ENCODE data around the gene CNOT8.
"Not testable (repeated sequence)": the region's sequence is repeated elsewhere in the genome, so short reads cannot be mapped to it uniquely, and the experiment has no call there.

Gene CNOT8
- total RNA-seq = 141 reads per million, percentile 88 among the genes with 10 or more reads in this experiment

DNA sequence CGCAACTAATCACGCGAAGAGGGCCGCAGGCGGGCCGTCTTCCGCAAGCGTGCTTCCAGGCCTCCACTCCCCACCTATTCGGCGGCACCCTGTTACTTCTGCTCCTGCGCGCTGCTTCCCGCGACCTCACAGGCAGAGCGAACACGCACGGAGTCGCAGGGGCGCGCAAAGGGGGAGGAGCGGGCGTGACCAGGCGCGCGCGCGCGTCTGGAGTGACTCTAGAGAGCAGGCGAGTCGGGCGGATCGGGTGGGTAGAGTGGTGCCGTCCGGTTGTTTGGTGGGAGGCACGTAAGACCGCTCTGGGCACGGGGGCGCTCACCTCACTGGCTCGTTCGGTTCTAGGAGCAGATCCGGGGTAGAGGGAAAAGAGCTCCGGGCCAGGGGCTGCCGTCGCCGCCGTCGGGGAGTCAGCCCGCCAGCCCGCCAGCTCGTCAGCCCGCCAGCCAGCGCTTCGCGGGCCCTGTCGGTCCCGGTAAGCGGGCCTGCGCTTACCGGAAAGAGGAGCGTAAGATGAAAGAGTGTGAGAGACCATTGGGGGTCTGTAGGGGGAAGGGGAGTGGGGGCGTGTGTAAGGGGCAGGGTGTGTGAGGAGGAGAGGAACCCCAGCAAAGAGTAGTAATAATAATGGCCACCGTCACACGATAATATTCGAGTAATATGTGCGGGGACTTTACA, at the start of gene CNOT8:
TSS of gene CNOT8 (plus strand) at position 331 of the 675 bp plus-strand sequence. CDS start 4,652 bp downstream, outside the sequence.
- peak; percentile 96 for DNase-seq

DNA sequence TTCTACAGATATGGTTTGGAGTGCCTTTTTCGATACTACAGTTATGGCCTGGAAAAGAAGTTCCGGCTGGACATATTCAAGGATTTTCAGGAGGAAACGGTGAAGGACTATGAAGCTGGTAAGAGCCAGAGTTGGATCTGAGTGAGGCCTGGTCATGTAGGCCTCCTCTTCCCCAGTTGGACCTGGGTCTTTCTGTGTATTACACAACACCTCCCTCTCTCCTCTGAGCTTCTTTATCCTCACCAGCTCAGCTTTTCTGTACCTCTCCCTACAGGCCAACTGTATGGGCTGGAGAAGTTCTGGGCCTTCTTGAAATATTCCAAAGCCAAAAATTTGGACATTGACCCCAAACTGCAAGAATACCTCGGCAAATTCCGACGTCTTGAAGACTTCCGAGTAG, 47.2 kb upstream of the CNOT8 start:
- no peak for DNase-seq

DNA sequence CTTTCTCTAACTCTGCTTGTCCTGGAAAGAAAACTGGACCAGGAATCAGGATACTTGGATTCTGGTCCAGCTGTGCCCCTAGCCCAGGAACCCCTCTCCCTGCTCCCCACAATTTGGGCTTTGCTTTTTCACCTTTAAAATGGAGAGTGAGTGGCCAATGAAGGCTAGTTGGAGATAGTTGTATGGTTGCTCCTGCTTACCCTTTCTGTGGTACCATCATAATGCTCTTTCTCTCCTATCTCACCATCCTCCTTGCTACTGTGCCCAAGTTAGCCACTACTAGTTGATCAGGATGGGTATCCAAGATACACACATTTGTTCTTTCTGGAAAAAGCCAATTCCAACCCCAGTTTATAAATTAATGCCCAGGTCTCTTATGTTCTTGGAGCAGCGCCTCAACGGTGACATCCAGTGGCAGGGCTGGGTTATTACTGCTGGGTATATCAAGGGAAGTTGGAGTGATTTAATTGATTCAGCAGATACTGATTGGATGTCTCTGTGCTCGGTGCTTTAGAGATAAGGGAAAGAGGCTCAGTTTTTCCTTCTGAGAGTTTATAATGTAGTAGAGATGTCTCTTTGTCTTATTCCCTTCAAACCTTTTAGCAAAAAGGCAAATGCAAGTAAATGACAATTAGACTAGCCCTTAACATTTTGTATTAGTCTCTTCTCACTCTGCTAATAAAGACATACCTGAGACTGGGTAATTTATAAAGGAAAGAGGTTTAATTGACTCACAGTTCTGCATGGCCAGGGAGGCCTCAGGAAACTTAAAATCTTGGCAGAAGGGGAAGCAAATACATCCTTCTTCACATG, 46.6 kb upstream of the CNOT8 start:
- DNase-seq = peak; percentile 55

DNA sequence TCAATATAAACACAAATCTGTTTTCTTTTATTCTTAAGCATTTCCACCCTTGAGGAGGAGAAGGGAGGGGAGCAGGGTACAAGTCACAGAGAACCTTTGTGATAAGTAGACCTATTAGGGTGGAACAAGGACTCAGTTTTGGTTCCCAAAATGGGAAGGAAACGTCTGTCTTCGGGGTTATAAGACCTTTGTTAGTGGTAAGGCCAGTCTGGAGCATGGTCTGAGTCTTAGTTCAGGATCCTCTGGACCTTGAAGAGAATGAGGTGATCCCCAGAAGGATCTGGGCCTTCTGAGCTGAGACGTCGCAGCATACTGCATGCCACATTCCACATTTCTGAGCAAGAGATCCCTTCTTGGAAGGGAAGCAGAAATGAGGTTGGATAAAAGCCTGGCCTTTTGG, 45.3 kb upstream of the CNOT8 start:
- no peak for DNase-seq

DNA sequence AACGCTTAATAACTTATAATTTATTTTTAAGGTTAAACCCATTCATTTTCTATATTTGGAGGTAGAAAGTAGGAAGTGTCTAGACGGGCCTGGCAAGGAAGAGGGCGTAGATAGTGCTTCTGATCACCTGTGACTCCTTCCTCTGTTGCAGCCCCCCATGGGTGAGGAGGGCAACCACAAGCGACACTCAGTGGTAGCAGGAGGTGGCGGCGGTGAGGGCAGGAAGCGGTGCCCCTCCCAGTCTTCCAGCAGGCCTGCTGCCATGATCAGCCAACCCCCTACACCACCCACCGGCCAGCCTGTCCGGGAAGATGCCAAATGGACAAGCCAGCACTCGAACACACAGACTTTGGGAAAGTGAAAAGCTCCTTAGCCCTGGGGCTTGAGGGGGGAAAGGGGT, 44.7 kb upstream of the CNOT8 start:
- peak; percentile 6 for DNase-seq

DNA sequence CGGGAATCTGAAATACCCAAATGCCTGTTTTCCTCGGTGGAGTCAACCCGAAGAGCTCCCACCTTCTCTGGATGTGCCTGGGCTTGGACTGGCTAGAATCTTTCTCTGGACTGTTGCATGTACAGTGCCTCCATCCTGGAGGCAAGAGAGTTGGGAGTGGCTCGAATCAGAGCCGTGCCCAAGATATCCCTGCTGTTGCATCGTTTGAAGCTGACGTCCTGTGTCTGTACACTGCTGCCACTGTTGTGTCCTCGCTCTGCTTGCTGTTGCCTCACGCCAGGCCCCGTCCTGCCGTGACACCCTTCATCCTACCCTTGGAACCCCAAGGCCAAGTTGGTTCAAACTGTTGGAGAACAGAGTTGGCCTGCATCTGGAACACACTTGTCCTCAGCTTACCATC, 43.4 kb upstream of the CNOT8 start:
- no peak for DNase-seq

DNA sequence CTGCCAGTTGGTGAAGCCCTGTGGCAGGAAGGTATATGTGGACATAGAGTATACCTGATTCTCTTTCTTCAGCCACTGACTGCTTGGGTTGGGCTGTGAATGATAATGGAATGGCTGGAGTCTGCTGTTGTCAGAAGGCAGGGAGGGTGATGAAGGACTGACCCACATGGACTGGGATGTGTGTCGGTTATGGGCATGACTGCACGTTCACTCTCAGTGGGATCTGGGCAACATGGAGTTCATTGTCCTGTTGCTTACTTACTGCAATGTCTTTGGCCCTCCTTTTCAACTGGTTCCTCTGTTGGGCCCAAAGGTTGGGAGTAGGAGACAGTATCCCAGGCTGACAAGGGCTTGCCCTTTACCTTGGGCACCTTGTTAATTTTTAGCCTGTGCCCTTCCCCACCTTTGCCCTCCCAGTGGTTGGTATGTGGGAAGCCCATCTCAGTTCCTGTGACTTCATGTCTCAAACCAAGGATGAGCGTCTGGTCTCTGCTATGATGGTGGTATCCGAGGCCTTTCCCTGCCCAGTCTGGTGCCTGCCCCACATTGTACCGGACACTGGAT, 42.7 kb upstream of the CNOT8 start:
- DNase-seq = no peak

DNA sequence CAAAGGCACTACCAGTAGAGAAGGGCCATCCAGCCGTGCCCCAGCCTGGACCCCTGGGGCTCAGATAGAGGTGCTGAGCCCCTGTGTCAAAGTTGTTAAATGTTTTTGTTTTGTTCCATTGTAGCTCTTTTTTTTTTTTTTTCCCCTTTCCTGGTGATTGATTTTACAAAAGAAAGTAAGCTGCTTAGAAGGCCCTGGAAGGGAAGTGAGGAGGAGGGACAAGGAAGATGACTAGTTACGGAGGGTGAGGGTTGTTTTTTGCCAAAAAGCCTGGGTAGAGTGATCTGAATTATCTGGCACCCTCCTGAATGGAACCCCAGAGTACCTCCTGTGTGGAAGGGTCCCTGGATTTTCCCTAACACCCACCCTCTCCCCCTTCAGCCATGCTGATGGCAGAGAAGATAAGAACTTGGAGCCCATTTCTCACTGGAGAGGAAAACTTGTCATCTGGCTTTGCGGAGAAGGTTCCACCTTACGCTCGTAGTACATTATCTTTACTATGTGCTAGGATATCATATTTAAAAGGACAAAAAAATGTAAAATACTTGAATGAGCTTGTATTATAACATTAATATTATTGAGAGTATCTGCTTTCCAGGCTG, 41.4 kb upstream of the CNOT8 start:
- DNase-seq = no peak

DNA sequence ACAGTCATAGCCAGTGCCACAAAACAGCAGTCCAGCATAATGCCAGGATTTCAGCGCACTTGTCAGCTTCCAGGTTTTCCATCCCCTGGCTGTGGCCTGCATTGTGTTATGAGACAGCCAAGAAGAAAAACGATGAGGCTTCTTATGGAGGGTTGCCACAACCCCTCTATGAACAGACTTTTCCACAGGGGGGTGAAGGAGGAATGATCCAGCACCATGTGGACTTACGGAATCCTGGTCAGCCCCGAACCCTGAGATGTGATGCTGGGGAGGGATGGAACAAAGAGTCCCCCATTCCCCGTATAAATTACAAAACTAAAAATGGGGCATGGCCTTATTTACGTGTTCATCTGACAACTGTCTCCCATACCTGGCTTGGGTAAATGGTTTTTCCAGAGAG, 40.6 kb upstream of the CNOT8 start:
- no peak for DNase-seq

DNA sequence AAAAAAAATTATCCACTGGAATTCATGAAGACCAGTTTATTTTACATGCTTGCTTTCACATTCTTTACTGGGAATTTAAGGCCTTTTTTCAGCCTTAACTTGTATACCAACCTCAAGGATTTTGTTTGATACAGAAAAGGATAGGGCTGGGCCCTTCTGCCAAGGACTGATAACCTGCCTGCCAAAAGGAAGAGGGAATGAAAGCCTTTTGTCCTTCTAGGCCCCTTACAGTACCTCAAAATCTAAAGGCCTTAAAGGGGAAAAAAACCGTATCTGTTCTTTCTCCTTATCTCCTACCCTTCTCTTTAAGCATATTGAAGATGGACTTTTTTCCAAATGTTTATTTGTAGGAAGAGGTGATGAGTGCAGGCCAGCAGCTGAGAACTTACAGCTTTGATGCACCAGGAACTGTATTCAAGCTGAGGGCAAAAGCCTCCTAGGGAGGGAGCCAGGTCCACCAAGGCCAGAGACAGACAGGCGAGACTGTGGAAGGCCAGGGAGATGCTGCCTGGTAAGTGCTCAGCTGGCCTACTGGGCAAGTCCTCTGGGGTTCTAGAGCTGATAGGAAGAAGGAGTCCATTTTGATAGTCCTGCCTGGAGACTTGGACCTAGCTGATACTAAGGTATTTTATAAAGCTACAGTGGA, 39.8 kb upstream of the CNOT8 start:
- DNase-seq = no peak

DNA sequence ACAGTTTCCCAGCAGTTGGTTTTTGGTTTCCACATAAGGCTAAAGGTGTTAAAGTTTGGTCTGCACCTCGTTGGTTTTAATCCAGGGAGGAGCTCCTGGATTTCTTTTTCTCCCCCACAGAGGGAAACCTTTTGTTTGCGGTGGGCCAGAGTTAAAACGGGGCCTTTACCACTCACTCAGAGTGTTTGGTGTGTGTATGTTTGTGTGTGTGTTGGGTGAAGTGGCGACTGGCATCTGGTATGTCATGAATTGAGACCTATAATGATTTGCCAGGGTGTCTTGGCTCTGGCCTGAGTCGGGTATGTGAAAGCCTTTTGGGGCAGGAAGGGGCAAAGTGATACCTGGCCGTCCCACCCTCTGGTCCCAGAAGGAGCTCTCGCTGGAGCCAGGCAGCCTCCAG, 38.9 kb upstream of the CNOT8 start:
- DNase-seq = no peak

DNA sequence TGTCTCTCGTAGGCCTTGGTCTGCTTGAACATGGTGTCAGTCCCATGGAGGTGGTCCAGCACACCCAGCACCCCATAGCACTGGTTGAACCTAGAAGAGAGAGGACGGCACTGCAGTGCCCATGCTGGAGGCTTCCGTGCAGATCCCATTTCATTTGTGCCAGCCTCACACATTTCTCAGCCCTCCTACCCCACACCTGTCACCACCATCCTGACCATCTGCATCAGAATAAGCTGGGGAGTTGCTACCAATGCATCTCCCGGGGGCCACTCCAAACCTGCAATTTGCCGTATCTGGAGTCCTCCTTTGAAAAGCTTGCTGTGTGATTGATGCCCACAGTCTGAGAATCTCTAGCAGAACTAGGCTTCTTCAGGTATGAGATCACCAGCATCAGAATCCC, 38.0 kb upstream of the CNOT8 start:
- no peak for DNase-seq

DNA sequence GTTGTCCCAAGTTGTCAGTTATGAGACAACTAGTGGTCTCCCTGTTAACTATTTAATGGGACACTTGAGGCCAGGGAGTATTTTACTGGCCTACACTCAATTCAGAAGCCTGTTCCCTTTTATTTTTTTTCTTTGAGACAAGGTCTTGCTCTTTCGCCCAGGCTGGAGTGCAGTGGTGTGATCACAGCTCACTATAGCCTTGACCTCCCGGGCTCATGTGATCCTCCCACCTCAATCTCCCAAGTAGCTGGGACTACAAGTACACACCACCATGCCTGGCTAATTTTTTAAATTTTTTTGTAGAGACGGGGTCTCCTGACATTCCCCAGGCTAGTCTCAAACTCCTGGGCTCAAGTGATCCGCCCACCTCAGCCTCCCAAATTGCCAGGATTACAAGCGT, 35.5 kb upstream of the CNOT8 start:
- not testable (repeated sequence) for DNase-seq

DNA sequence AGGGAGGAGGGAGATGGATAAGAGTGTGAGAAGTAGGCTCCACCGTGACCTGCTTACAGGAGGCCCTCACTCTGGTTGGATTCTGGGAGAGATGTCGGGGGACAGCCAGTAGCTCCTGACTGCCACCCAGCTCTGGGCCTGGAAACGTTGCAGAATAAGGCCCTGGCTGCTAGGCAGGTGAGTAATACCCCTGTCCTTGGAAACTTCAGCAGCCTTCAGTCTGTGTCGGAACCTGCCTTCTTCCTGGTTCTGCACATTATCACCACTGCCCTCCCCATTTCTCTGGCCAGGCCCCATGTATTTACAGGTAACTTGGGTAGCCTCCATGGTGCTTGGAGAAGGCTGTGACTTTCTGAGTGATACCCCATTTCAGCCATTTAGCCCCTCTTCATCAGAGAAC, 34.8 kb upstream of the CNOT8 start:
- DNase-seq = no peak

DNA sequence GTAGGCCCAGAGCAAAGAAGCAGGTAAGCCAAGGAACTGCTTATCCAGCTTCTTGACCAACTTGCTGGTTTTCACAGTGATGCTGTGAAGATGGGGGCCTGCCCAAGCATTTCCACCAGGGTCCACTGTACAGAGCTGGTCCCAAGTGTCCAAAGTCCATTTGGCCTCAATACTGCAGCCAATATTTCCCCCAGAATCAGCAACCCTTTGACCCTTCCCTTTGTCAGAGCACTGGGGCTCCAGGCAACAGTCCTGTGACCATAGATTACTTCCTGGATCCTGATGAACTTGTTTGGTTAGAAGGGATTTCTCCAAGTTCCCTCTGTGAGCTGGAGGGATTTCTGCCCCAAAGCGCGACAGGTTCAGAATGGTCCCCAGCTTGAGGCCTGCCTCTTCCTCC, 34.4 kb upstream of the CNOT8 start:
- DNase-seq = no peak

DNA sequence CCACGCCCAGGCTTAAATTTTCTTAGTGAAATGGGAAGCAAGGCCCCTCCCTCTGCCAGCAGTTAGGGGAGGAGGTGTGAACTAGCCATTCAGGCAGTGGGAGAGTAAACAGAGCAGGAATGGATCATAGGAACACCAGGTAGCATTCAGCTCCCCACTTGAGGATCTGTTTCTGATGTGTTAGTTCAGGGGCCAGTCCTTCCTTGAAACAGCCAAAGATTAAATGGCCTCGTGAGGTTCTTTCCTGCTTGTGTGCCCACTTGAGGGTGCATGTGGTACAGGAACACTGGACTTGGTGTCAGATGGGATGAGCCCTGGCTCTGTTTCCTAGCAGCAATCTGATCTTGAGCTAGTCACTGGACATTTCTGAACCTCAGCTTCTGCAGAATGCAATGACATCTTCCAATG, 29.2 kb upstream of the CNOT8 start:
- DNase-seq = no peak

DNA sequence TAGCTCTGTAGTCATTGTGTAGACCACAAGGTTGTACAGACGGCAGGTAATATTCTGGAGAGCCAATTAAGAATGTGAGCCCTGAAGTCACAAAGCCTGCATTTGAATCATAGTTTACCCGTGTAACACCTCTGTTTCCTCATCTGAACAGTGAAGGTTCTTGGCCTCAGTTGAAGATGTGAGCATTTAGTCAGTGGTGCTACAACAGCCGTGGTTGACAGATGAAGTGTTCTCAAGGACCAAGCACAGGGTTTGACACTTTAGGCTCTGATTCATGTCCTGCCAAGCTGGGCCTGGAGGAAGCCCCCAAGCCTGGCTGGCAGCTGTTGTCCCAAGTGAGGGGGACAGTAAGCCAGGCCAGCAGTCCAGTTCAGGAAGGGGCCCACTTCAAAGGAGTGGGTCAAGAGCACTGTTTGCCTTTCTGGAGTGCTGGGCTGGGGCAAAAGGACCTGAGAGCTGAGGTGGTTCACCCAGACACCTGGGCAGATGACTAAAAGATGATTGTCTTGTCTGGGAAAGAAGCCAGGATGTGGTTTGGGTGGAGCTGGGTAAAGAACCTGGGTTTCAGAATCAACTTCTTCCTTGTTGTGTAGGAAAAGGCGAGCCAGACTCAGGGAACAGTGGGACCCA, 28.7 kb upstream of the CNOT8 start:
- peak; percentile 3 for DNase-seq

DNA sequence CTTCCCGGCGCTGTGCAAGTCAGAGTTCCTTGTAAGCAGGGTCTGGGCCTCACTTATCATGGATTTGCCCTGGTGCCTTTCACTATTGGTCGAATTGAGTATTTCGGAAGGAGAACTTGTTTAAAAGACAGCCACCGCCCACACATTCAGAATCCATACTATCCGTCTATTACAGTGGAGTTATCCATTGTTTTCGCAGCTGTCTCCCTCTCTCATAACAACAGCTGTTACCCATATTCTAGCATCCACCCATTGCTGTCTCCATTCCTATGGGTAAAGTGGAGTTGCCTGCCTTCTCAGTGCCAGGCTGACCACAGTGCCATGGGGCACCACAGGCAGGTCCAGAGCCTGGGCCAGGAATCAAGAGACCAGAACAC, 28.2 kb upstream of the CNOT8 start:
- DNase-seq = no peak

DNA sequence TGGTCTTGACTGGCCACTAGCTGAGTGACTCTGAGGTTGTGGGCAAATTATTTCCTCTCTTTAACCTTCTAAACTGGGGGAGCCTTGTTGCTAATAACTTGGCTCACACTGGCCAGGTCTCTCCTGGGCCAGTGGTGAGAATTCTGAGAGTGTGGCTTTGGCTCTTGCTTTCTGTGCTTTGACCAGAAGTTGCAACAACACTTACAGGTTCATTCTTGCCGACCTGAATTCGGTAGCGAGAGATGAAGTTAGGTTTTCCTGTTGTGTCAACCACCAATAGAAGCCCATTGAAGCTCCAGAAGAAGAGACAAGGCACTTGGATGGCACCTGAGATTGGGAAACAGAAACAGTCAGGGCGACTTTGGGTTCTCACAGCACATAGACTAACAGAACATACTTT, 27.8 kb upstream of the CNOT8 start:
- no peak for DNase-seq

DNA sequence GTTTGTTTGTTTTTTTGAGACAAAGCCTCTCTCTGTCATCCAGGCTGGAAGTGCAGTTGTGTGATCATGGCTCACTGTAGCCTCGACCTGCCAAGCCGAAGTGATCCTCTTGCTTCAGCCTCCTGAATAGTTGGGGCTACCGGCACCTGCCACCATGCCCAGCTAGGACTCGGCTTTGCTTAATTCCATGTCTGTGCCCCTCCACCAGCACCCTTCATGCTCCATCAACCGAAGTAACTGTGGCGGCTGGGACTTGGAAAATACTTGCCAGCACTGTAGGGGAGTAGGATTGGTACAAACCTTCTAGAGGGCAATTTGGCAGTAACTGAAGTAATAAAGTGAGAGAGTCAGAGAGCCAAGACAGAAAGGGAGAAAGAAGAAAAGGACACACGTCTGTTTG, 27.0 kb upstream of the CNOT8 start:
- no peak for DNase-seq

DNA sequence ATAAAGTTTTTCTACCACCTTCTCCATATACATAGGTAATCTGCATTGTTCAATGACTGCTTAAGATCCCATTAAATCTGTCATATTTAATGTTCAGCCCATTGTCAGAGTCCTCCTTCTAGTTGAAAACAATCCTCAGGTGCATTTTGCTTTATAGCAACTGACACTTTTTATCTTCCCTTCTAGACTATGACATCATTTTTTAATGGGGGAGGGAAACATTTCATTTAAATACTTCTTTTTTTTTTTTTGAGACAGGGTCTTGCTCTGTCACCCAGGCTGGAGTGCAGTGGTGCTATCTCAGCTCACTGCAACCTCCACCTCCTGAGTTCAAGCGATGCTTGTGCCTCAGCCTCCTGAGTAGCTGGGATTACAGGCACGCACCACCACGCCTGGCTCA, 25.6 kb upstream of the CNOT8 start:
- DNase-seq = not testable (repeated sequence)

DNA sequence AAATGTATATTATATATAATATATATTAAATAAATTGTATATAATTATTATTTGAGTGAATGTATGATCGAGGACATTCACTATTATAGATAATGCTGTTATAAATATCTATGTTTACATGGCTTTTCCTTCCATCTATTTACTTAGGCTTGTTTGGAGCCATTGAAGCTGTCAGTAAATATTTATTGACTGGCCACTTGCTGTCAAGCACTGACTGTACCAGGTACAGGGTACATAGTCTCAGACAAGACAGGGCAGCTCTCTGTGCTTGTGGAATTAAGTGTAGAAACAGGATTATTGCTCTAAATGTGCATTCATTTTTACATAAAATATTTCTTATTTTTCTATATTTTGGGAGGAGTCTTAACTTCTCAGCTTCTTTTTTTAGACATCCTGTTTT, 24.4 kb upstream of the CNOT8 start:
- no peak for DNase-seq

DNA sequence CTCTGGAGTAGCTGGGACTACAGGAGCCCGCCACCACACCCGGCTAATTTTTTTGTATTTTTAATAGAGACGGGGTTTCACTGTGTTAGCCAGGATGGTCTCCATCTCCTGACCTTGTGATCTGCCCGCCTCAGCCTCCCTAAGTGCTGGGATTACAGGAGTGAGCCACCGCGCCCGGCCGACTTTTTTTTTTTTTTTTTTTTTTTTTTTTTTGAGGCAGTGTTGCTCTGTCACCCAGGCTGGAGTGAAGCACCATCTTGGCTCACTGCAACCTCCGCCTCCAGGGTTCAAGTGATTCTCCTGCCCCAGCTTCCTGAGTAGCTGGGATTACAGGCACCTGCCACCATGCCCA, 22.8 kb upstream of the CNOT8 start:
- DNase-seq = not testable (repeated sequence)
